NK-92 treated with Interleukin-12 subunit alpha and Interleukin-12 subunit beta, amount 100 ng/mL, for 24 hours (cell line): ENCODE results near the gene CACYBP.
"Not testable (repeated sequence)": the region's sequence is repeated elsewhere in the genome, so short reads cannot be mapped to it uniquely, and the experiment has no call there.

Source experiments
- DNase-seq: peaks from one replicate; lab custom pipeline; 2025; lab: John Stamatoyannopoulos, UW

CACYBP gene

DNA sequence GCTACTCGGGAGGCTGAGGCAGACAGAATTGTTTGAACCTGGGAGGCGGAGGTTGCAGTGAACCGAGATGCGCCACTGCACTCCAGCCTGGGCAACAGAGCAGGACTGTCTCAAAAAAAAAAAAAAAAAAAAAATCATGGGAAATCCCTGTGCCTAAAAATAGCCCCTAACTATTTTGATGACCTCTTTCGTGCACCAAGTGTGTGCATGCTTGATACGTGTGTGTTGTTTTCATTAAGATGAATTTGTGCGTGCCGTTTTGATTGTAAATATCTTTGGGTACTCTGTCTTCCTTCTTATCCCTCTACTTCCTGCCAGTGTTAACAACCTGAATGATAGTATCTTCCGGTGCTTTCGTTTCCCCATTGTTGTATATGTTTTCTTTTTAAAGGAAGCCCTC lies 9.8 kb downstream of the CACYBP start:
- no peak for DNase-seq

DNA sequence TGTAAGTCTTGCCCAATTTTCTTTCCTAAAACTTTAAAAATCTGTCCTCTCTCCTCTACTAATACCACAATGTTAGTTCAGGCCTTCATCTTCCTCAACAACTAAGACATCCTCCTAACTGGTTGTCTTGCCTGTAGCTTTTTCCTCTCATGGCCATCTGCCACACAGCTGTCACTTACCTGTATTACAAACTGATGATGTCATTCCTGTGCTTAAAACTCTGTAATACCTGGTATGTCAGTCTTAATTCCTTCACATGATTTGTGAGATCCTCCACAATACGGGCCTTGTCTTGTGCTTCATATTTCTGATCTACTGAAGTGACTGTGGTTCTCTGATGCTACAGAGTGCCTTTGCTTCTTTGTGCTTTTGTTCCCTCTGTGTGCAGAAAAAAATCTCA lies 13.7 kb downstream of the CACYBP start:
- no peak for DNase-seq

DNA sequence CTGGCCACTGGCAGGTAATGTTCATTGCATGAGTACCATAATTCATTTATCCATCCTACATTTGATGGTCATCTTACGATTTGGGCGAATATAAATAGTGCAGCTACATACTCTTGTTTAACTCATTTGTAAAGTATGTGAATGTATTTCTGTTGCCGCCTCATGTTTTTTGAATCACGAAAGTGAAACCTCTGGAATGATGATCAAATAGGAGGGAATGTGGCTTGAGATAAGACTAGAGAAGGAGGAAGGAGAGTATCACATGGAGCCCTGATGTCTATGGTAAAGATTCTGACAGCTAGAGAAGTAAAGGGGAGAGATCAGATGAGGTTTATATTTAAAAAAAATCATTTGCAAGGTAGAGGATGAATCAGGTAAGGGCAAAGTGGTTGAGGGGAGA lies 15.5 kb downstream of the CACYBP start:
- DNase-seq: no peak

DNA sequence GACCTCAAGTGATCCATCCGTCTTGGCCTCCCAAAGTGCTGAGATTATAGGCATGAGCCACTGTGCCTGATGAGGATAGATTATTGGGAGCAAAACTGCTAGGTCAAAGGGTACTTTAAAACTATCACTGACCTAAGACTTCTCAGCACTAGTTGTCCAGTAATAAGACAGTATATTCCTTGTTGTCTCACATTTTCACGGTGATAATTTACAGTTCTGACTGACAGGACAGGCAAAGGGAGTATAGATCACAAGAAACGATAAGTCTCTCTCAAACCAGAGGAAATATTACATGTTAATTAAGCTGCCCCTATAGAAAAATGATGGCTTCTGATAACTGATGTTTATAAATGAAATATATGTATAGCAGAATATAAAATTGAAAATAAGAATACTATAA lies 19.8 kb downstream of the CACYBP start:
- DNase-seq: no peak

DNA sequence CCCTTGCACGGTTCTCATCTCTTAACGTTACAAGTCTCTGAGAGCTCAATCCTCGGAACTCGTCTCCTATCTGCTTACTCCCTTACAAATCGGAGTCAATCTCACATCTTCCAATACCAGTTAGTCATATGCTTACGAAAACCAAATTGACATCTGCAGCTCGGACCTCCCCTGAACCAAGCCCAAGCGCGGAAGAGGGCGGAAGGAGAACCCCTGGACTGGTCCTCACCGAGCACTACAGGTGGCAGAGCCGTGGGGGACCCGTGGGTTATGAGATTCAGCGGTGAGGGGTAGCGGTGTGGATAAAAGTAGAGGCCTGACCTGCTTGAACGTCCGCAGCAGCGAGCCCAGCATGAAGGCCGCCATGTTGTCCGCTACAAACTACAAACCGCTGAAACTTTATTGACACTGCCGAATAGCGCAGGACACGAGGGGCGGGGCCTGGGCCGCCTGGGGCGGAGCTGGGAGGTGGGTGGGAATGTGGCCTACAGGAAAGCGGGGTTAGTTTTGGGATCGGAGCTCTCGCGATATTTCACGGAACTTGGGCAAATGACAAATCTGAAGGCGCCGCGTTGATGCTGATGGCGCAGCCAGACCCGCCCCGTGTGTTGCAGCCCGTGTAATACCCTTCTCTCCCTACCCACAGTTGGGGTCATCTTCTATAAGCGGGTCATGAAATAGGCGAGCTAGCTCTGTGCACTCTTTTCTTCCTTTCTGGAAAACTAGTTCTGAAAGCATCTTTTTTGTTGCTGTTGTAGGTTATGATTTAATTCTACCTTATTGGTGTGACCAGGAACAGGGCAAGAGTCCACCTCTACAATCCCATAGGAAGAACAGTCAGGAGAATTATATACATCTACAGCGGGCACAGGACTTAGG lies 23.5 kb downstream of the CACYBP start, which contains the start of gene MRPS14:
TSS of gene MRPS14 (minus strand) at position 383 of the 879 bp plus-strand sequence. CDS start at position 366, 17 bp downstream.
- peak; percentile 89 for DNase-seq

DNA sequence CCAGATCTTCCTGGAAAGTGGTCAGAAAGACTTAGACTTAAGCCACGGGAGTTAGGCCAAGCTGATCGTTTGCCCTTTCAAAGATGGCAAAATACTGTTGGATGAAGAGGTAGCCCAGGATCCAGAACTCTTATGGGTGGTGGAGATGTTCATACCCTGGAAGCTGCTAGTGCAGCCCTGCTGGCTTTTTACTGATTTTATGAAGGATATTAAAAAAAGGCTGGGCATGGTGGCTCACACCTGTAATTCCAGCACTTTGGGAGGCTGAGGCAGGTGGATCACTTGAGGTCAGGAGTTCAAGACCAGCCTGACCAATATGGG lies 24.1 kb downstream of the CACYBP start:
- not testable (repeated sequence) for DNase-seq

DNA sequence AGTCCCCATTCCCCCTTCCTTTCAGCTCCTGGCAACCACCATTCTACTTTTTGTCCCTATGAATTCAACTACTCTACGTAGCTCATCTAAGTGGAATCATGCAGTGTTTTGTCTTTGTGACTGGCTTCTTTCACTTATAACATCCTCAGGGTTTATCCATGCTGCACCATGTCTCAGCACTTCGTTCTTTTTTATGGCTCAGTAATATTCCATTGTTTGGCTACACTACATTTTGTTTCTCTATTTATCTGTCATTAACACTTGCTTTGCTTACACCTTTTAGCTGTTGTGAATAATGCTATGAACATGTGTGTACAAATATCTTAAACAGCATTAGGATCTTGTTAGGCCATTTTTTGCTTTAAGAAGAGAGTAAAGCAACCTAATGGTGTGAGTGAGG lies 25.0 kb downstream of the CACYBP start:
- no peak for DNase-seq

DNA sequence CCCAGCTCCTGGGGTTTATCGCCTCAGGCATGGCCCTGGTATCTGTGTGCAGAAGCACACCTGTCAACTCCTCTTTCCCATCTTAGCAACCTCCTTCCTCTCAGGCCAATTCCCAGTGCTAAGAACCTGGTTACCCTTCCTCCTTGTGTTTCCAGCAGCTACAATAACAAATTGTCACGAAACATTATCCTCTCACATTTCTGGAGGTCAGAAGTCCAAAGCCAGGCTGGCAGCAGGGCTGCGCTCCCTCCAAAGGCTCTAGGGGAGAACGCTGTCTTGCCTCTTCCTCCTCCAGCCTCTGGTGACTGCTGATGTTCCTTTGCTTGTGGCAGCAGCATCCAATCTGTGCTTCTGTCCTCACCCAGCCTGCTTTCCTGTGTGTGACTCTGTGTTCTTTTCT lies 34.2 kb downstream of the CACYBP start:
- DNase-seq: no peak

DNA sequence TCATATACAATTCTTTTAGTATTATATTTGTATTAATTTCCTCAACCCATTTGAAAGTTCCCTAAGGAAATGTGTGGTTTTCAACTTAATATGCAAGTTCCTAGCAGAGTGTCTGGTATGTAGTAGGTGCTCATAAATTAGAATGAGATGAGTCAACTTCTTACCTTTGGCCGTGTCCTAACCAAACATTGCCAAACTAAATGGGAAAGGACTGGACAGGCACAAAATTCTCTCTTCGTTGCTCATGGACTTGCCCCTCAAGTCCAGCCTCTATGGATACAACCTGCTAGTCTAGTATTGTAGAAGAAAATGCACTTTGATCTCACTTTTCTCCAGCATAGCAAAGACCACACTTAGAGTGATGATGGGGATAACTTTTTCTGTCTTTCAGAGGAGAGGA lies 35.0 kb downstream of the CACYBP start:
- DNase-seq: no peak

DNA sequence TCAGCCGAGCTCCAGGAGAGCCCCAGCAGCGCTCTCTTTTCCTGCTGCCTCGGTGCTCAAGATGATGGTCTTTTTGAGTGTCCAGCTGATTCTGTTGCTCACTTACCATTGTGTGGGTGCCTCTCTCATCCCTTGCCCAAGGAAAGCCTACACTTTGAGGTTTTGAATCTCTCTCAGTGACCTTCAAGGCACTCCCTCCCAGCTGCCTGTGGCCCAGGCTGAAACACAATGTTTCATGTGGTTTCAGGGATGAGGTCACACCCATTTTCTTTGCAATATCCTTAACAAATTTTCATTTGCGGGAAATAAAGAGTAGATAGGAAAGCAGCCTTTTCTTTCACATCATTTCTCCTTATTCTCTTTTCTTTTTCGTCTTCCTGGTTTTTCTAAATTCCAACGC lies 36.1 kb downstream of the CACYBP start:
- DNase-seq: no peak

DNA sequence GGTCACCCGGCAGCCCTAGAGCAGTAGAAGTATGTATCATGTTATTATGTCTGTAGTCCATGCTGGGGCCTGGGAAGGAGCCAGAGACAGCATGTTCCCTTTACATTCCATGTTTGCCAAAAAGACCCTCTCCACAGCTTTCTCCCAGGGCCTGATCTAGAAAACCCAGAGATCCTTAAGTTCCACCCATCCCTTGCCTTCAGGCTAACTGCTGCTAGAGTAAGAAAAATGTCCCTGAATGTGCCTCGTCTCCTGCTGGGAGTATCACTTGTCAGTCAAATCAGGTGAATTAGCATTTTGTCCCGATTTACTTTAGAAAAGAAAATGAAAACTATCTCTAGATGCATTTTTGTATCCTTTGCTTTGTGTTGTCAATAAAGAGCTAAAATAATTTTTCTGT lies 36.7 kb downstream of the CACYBP start:
- DNase-seq: no peak

DNA sequence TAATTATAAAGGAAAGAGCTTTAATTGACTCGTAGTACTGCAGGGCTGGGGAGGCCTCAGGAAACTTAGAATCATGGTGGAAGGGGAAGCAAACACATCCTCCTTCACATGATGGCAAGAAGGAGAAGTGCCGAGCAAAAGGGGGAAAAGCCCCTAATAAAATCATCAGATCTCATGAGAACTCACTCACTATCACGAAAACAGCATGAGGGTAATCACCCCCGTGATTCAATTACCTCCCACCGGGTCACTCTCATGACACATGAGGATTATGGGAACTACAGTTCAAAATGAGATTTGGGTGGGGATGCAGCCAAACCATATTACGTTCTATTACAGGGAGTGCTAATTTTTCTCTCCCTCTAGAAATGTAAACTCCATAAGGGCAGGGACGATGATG lies 37.7 kb downstream of the CACYBP start:
- no peak for DNase-seq

DNA sequence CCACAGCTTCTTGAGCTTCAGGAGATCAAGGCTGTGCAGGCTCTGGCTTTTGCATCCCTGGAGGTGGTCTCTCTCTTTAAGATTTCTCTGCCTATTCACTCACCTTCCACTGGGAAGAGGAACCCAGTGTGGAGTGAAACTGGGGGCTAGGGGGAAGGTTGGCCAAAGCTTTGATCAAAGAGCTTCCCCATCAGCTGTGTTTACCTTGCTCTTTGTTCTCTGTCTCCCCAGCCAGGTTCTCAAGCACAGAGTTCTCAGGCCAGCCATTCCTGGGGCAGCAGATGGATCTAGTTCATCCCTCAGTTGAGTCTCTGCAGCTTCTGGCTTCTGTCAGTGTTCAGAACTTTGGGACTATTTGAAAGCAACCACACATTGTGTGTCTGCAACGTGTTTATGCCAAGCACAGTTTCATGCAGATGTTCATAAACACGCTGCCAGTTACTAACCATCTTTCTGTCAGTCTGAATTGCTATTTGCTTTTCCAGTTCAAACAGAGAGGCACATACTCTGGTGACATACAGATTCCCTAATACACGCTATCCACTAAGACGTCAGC lies 40.7 kb downstream of the CACYBP start:
- no peak for DNase-seq

DNA sequence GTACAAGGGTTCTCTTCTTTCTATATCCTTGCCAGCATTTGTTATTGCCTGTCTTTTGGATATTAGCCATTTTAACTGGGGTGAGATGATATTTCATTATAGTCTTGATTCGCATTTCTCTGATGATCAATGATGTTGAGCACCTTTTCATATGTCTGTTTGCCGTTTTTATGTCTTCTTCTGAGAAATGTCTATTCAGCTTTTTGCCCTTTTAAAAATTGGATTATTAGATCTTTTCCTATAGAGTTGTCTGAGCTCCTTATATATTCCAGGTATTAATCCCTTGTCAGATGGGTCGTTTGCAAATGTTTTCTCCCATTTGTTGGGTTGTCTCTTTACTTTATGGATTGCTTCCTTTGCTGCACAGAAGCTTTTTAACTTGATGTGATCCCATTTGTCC lies 42.9 kb downstream of the CACYBP start:
- no peak for DNase-seq

DNA sequence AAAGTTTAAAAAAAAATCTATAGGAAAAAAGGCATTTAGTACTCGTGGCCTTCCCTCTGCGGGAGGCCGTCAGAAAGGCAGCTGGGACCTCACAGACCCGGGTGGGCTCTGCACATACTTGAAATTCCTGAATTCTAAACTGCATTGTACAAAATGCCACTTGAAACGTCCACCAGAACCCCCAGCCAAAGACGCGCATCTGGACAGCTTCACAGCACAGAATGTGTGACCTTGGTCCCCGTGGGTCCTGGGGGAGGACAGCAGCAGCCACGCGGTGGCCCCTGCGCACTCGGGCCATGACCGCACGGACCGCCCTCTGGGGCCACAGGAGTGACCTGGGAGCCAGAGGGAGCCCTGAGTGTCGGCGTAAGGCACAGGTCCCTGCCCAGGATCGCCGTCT lies 44.1 kb downstream of the CACYBP start:
- no peak for DNase-seq

DNA sequence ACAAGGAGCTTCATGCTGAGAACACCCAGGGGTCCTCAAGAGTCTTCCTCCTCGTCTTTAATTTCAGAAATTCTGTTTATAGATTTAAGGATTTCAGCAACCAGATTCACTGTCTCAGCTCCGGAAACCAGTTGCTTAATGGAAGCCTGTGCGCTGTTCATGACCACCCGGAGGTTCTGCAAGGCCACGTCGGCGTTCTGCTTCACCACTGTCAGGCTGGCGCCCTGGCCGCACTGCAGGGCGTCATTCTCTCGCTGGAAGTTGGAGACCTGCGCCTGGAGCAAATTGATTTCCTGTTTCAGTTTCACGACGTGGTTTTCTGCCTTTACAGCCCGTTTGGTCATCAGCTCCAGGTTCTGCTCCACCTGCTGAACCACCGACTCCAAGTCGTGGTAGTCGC lies 44.8 kb downstream of the CACYBP start:
- not testable (repeated sequence) for DNase-seq

DNA sequence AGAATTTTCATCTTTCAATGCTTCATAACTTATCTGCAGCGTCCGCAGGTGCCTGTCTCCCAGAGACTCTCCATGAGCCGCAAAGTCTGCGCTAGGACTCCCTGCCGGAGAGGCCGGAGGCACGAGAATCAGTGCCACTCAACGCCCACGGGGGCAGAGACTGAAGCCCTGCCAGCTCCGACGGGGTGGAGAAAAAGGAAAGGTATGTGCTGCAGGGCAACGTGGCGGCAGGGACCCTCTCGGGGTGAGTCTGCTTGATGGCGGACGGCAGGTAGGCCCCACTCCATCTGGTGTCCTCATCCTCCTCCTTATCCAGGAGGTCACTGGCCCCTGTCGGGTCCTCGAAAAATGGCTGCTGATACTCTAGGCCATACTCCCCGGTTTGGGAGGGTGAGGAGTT lies 45.4 kb downstream of the CACYBP start:
- DNase-seq: no peak

DNA sequence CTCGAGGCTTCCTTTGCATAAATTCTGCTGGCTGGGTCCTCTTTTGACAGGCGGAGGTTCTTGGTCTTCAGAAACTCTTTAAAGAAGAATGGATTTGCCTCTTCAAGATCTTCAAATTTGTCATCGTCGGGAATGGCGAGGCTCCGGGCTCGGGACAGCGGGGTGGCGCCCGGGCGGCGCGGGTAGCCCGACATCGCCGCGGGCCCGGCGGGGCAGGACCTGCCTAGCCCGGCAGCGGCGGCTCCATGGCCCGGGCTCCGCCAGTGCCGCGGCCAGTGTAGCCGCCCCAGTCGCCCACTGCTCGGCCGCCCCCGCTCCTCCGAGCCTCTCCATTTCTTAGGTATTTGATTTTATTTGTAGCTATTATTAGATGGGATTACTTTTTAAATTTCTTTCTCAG lies 45.8 kb downstream of the CACYBP start:
- no peak for DNase-seq

DNA sequence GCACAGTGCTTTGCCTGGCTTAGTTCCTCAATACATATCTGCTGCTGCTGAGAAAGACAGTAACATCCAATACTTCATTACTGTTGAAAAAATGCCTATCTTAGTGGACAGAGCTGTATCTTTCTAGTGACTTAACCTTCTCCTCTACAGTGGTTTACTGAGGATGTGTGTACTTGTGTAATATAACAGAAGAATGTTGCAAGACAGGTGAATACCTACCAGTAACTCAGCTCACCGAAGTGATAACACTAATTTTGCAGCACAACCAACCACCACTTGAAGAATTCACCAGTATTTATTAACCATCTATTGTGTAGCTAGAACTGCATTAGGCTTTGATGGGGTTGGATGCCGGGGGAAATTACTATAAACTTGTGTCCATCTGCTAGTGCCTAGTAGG lies 51.2 kb downstream of the CACYBP start:
- no peak for DNase-seq

DNA sequence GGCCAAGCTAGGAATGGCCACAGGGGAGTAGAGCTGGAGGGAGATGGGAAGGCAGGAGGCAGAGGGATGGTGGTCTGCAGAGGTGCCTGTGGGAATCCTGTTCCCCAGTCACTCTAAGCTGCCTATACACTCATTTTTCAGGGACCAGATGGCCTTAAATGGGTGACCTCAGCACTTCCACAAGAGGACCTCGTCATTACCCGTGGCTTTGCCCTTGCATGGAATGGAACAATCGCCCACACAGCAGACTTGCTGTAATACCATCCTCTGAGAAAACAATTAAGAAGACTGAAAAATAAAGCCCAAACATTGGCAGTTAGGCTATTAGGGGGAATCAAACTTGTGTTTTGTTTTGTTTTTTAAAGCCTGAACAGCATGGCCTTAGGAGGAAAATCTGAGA lies 55.0 kb downstream of the CACYBP start:
- DNase-seq: no peak
